ENCODE measurements around the gene CCDC191. TPM values are rescaled to one million over a fixed set of nuclear protein-coding genes. Genes with fewer than 3 reads are reported as not detected.

Gene CCDC191
- total and polyA plus RNA-seq, 9 donors, result 3.1 to 15.0 (median 5.3) TPM

GRCh38 chr3:114101101-114101500 is 44.8 kb upstream of the CCDC191 start:
- H3K27ac ChIP-seq, result no peak overlapping the region
- no peaks in the 10 kb centered on the region for H3K27me3 ChIP-seq
- intact Hi-C loops (cut with DNase I), result no loop called here
- H3K36me3 ChIP-seq, result no peaks in the 10 kb centered on the region
- DNase-seq, result no peak
- H3K9me3 ChIP-seq, result no peaks in the 10 kb centered on the region
- no peak overlapping the region for H3K4me3 ChIP-seq
- TF ChIP-seq CTCF (IDR thresholded peaks at IDR 0.05), result no peak
- TF ChIP-seq EP300 (IDR thresholded peaks at IDR 0.05), result no peak
- TF ChIP-seq POLR2A (IDR thresholded peaks at IDR 0.05), result no peak
- 44 to 72% (median 71%) methylated on average over 1 of the region's 1 CpG for WGBS, 3 donors
- no peaks in the 10 kb centered on the region for H3K4me1 ChIP-seq (ENCODE audit: insufficient read depth)

- no peak overlapping the region for H3K27ac ChIP-seq
- intact Hi-C loops (cut with DNase I), result no loop called here
- H3K4me3 ChIP-seq, result no peak overlapping the region
- no peaks in the 10 kb centered on the region for H3K36me3 ChIP-seq
- DNase-seq, result no peak
- no peaks in the 10 kb centered on the region for H3K9me3 ChIP-seq
- H3K4me1 ChIP-seq (ENCODE audit: insufficient read depth), result no peaks in the 10 kb centered on the region
- TF ChIP-seq EP300 (IDR thresholded peaks at IDR 0.05) (no peak), POLR2A (IDR thresholded peaks at IDR 0.05) (no peak), CTCF (IDR thresholded peaks at IDR 0.05) (no peak)
- 68 to 70% (median 69%) methylated on average over 3 of the region's 3 CpGs for WGBS, 3 donors
- no peaks in the 10 kb centered on the region for H3K27me3 ChIP-seq
These were observed 39.5 kb upstream of the CCDC191 start for GRCh38 chr3:114095796-114096195.

- no peak for TF ChIP-seq POLR2A (IDR thresholded peaks at IDR 0.05)
- TF ChIP-seq CTCF (IDR thresholded peaks at IDR 0.05), result no peak
- TF ChIP-seq EP300 (IDR thresholded peaks at IDR 0.05), result no peak
- intact Hi-C loops (cut with DNase I), result no loop called here
- Histone ChIP-seq H3K9me3 (no peaks in the 10 kb centered on the region), H3K4me1 (ENCODE audit: insufficient read depth) (no peaks in the 10 kb centered on the region), H3K4me3 (no peak overlapping the region), H3K27ac (no peak overlapping the region), H3K36me3 (no peaks in the 10 kb centered on the region), H3K27me3 (no peaks in the 10 kb centered on the region)
- 49 to 54% (median 51%) methylated on average over 2 of the region's 2 CpGs for WGBS, 3 donors
- peak in 3 of 5 donors; percentile 11 to 44 (median 36) for DNase-seq
These were observed 37.3 kb upstream of the CCDC191 start for GRCh38 chr3:114093596-114093995.

- Histone ChIP-seq H3K27me3 (no peaks in the 10 kb centered on the region), H3K9me3 (no peaks in the 10 kb centered on the region), H3K4me1 (ENCODE audit: insufficient read depth) (no peaks in the 10 kb centered on the region), H3K4me3 (no peak overlapping the region), H3K27ac (no peak overlapping the region), H3K36me3 (no peaks in the 10 kb centered on the region)
- no peak for DNase-seq
- TF ChIP-seq EP300 (IDR thresholded peaks at IDR 0.05) (no peak), POLR2A (IDR thresholded peaks at IDR 0.05) (no peak), CTCF (IDR thresholded peaks at IDR 0.05) (no peak)
- 1 to 5% (median 5%) methylated on average over 3 of the region's 3 CpGs for WGBS, 3 donors
- intact Hi-C loops (cut with DNase I), result no loop called here
These were observed 36.7 kb upstream of the CCDC191 start for GRCh38 chr3:114093016-114093380.
